NCI-H2081 (cell line): ENCODE data around the gene TXNRD1.
A peak's percentile ranks its signal among the peaks of the same experiment; 100 is the strongest.
"Not testable (repeated sequence)": the region's sequence is repeated elsewhere in the genome, so short reads cannot be mapped to it uniquely, and the experiment has no call there.

Experiments
- DNase-seq, 2 experiments: peaks; one replicate each; lab custom pipeline; 2025; lab: John Stamatoyannopoulos, UW

TXNRD1 gene

GRCh38 chr12:104237930-104238329 lies 22.4 kb downstream of the TXNRD1 start:
- DNase-seq = no peak

DNA sequence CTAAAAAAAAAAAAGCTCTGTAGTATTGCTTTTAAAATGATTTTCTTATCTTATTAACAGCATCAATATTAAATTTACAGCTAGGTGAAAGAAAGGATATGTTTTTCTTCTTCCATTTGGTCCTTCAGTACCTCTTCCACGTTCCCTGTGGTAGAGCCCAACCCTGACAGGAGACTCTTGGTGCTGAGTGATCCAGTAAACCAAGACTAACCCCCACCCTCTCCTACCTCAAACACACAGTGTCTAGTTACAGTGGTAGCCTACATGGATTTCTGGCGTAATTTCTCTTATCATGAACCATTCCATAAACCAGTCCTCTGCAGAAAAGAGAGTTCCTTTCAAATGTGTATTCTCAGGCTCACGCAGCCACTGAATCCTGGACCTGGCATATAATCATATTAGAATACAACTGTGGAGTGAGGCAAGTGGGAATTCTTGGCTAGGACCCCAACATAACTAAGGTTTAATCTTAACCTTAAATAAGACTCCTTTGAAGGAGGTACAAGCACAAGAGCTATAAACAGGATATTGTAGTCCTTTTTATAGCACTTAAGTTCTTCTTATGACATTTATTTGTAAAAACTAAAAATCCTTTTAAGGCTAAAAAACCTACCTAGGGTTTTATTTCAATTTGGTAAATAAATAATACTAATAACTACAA lies 27.1 kb downstream of the TXNRD1 start:
- no peak for DNase-seq

GRCh38 chr12:104243551-104243950 lies 28.0 kb downstream of the TXNRD1 start:
- DNase-seq = no peak

DNA sequence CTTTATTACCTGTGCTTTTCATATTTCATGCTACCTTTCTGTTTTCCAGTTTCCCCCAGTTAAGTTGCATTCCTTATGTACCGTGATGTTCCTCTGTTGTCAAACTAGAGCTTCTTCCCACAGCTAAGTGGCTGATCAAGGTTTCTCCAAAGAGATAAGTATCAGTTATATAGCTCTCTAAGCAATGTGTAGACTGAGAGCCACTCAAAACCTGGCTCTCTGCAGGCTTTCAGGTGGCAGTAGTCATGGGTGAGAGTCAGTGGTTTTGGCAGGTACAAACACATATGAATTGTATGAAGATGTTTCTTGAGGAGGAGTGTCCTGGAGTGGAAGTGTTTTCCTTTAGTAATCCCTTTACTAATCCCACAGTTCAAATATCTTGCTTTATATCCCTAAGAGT lies 28.4 kb downstream of the TXNRD1 start:
- DNase-seq = no peak

- DNase-seq = no peak
Observed at GRCh38 chr12:104247698-104248097, 32.1 kb downstream of the TXNRD1 start.

- DNase-seq = no peak
Observed at GRCh38 chr12:104248444-104248843, 32.9 kb downstream of the TXNRD1 start.

- DNase-seq = no peak
Observed at GRCh38 chr12:104249017-104249416, 33.4 kb downstream of the TXNRD1 start.

- no peak for DNase-seq
Observed at GRCh38 chr12:104249898-104250297, 34.3 kb downstream of the TXNRD1 start.

DNA sequence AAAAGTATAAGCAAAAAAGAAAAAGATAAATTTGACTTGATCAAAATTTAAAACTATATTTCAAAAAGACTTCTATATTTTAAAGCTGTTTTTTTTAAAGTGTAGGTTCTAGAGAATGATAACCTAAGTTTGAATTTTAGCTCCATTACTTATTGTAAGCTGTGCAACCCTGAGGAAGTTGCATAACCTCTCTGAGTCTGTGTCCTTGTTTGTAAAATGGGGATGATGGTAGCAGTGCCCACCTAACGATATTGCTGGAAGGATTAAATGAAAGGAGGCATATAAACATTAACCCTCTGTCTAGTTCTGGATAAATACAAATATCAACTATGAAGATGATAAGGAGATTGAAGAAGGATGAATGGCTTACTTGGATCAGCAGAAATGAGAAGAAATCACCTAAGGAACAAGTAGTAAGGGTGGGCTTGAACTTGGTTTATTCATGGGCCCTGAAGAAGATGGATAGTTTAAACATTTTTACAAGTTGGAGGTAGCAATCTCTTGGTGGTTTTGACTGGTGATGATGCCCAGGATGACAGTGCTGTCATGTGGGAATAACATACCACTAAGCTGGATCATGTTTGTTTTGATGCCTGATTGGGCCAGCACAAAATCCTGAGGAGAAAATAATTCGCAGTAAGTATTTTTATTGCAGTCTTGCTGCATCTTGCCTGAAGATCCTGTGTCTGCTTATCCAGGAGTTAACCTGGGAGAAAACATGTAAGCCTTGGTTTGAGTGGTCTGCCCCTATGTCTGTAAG lies 35.0 kb downstream of the TXNRD1 start:
- DNase-seq = no peak

- DNase-seq = no peak
Observed at GRCh38 chr12:104257913-104258472, 42.4 kb downstream of the TXNRD1 start.

DNA sequence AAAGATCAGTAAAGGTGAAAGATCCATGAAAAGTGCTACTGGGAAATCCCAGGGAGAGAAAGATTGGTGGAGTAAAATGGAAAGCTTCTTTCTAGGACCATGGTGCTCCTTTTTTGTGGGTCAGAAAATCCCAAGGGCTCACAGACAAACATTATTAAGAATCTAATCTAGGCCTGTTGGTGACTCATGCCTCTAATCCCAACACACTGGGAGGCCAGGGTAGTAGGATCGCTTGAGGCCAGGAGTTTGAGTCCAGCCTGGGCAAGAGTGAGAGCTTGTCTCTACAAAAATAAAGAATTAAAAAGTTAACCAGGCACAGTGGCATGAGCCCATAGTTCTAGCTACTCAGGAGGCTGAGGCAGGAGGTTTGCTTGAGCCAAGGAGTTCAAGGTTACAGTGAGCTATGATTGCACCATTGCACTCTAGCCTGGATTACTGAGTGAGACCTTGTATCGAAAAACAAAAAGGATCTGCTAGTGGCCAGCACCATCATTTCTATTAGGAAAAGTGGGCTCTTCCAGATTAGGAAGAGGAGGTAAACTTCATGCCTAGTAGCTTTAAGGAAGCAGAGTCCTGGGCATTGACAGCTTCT lies 43.0 kb downstream of the TXNRD1 start:
- DNase-seq = no peak

- DNase-seq = no peak
Observed at GRCh38 chr12:104263026-104263425, 47.4 kb downstream of the TXNRD1 start.

DNA sequence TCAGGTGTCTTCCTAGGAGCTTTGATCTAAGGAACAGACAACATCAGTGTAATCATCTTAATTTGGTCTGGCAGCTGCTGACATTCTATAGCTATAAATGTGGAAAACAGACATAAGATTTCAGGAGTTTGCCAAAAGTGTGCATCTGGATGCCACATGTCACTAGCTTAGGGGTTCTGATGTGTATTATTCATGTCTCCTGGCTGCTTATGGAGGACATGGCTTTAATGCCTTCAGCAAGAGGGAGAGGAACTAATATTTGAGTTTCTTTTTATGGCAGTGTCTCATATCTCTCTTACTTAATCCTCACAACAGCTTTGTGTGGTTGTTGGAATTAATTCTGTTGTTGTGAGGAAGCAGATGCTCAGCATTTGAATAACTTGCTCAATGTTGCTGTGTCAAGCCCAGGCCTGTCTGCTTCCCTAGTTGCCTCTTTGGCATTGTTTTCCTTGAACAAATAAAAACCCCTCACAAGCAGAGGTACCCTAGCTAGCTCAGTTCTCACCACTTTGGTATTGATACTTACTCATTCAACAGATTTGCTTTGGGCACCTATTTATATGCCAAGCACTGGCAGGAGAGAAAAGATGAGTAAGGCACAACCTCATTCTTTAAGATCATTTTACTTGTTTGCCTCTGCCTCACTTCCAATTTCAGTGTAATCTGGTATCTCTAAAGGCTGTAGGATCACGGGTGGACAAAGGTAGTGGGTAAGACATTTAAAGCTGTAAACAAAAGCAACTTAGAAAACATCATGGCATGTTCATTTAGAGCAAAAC lies 48.2 kb downstream of the TXNRD1 start:
- peak in 1 of 2 experiments; percentile 12 for DNase-seq

- not testable (repeated sequence) for DNase-seq
Observed at GRCh38 chr12:104265436-104265835, 49.9 kb downstream of the TXNRD1 start.

DNA sequence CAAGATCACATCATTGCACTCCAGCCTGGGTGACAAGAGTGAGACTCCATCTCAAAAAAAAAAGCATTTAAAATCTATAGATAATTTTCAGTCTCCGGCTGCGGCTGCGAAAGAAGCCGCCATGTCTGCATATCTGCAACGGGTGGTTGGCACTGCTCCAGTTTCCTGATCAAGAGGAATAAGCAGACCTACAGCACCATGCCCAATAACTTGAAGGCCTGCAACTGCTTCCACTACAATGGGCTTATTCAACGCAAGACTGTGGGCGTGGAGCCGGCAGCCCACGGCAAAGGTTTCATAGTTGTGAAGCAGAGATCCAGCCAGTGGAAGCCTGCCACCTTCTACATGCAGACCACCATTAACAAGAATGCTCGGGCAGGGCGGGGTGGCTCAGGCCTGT lies 57.4 kb downstream of the TXNRD1 start:
- DNase-seq = no peak

- DNase-seq = no peak
Observed at GRCh38 chr12:104273503-104273902, 57.9 kb downstream of the TXNRD1 start.

GRCh38 chr12:104274811-104275210 lies 59.2 kb downstream of the TXNRD1 start:
- DNase-seq = no peak

GRCh38 chr12:104275689-104276088 lies 60.1 kb downstream of the TXNRD1 start:
- DNase-seq = peak in 1 of 2 experiments; percentile 51

GRCh38 chr12:104276273-104277131 lies 60.9 kb downstream of the TXNRD1 start:
- DNase-seq = peak in 1 of 2 experiments; percentile 56

GRCh38 chr12:104279164-104279563 lies 63.6 kb downstream of the TXNRD1 start:
- DNase-seq = no peak

GRCh38 chr12:104280111-104280510 lies 64.5 kb downstream of the TXNRD1 start:
- DNase-seq = no peak
